HuH-7 (cell line): ENCODE data around the gene GYG2.
"Not testable (repeated sequence)": the region's sequence is repeated elsewhere in the genome, so short reads cannot be mapped to it uniquely, and the experiment has no call there.

Source experiments
- DNase-seq: peaks from one replicate; pipeline ENCODE4 v3.0.0; 2011; ENCODE audit warnings: low spot score

The GYG2 gene

GRCh38 chrX:2903366-2903765 is 74.6 kb downstream of the GYG2 start:
- no peak for DNase-seq

DNA sequence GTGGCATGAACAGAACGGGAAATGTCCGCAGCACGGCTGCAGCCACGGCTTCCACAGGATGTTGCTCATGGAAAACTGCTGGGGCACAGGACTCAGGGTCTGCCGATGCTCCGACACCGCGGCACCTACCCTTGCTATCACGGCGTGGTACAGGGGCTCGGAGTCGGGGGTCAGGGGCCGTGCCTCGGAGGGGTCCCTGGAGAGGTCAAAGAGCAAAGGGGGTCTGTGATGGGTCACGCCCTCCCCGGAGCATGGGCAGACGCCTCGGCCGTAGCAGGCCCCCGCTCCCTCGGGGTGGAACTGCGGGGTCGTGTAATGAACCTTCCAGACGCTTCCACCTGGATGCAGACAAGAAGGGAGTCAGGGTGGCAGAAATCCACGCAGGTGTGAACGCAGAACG is 78.6 kb downstream of the GYG2 start:
- no peak for DNase-seq

- no peak for DNase-seq
These were observed 79.5 kb downstream of the GYG2 start for GRCh38 chrX:2908125-2908685.

DNA sequence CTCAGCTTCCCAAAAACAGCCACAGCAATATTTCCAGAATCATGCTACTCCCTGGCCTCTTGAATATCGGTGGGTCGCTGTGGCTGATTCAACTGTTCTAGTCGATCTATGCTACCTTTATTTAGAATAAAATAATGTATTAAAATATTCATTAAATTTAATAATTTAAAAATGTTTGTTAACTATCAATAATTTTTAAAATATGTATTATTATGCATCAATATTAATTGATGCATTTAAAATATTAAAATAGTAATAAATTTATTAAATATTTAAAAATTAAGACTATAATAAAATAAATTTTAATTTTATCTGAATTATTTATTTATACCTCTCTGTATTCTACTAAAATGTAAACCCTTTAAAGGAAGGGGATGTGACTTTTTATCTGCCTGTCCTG is 81.4 kb downstream of the GYG2 start:
- no peak for DNase-seq

DNA sequence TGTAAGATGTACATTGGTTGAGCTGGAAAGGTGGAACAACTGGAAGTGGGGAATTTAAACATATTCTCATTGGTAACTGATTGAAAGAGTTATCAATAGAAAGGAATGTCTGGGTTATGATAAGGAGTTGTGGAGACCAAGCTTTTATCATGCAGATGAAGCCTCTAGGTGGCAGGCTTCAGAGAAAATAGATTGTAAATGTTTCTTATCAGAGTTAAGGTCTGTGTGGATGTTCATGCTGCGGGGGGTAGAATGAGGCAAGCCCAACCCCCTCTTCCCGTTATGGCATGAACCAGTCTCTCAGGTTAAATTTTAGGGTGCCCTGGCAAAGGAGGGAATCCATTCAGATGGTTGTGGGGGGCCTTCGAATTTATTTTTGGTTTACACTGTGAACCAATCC is 84.4 kb downstream of the GYG2 start:
- no peak for DNase-seq

DNA sequence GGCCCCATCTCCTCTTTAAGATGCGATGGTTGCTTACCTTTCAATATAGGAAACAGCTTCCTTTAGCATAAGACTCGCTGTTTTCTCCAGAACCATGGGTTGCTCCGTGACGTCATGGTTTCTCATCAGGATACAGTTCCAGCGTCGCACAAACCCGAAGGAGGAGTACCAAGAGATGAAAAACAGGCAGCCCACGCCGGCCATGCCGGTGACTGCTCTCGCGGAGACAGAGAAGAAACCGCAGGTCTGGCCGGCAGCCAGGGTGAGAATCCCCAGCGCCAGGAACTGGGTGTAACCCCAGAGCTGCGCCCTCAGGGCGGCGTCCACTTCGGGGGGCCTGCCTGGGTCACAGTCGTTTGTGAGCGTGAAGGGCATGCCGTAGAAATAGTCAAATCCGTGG is 89.0 kb downstream of the GYG2 start:
- DNase-seq: no peak

- DNase-seq: no peak
These were observed 92.5 kb downstream of the GYG2 start for GRCh38 chrX:2921193-2921592.

DNA sequence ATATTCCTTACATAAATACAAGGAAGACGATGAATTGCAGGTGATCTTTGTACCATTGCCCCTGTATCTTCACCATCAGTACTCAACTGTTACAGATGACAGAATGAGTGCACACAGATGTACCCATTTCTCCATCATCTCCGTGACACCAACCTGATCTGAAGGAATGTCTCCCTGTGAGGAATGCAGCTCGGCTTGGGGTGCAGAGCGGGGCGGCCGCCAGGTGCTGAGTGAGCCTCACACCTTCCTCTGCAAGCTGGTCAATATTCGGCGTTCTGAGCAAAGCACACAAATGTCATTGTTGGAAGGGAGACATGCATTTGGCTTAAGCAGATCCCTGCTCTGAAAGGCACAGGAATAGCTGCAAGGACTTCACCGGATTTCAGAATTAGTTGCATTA is 93.0 kb downstream of the GYG2 start:
- DNase-seq: no peak

GRCh38 chrX:2924151-2924550 is 95.4 kb downstream of the GYG2 start:
- no peak for DNase-seq

GRCh38 chrX:2926255-2926654 is 97.5 kb downstream of the GYG2 start:
- not testable (repeated sequence) for DNase-seq

DNA sequence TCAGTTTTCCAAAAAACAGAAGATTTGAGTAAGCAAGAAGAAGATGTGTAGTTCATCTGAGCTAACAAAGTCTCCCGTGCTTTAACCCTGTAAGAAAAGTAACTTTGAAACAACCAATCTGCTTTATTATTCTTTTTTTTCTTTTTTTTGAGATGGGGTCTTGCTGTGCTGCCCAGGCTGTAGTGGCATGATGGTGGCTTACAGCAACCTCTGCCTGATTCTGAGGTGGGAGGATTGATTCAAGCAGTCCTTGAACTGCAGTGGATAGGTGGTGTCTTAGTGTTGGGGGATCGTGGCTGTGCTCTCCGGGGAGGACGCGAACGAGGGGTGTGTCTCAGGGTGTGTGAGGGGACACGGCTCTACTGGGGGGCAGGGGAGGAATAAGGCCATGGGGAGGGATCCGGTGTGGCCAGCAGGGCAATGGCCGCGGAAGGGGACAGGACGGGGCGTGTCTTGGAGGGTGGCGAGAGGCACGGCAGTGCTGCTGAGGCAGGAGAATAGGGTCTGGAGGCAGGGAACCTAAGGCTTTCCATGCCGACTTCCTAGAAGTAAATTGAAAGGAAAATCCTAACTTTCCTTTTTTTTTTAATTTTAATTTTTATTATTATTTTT is 98.0 kb downstream of the GYG2 start:
- no peak for DNase-seq

GRCh38 chrX:2928191-2928582 is 99.5 kb downstream of the GYG2 start:
- peak; percentile 41 for DNase-seq

DNA sequence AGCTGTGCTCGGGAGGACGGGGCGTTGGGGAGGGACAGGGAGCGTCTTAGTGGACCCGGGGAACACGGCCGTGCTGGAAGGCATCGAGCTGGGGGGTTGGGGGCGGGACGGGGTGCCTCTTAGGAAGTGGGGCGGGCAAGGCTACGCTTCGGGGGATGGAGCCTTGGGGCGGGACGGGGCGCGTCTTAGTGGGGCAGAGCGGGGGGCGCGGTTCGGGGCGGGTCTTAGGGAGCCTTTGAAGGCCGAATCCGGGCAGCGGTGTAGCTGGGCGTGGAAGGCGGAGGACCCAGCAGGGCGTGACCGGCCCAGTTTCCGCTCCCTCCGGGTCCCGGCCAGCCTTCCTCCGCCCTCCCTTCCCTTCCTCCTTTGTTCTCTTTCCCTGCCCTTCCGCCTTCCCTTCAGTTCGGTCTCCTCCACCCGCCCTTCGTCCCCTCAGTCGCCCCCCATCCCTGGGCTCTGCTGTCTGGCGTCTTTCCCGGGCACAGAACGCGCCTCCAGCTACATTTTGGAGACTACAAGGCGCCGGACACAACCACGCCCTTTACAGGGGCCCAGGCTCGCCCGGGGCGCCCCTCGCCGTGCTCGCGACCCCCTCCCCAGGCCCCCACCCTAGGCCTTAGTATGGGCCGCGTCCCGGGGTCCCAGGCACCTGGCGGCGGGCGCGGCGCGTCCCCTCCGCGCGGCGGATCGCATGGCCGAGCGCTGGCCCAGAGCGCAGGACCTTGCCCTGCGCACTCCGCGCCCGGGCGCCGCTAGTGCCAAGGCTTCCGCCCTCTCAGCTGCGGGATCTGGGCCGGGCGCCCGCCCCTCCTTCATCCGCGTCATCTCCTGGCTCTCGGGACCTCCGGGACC is 100.1 kb downstream of the GYG2 start, which contains the start of gene ARSD:
Gene ARSD, minus strand, starts transcription at position 757 of the 852 bp plus-strand sequence. Its CDS starts 64 bp downstream, at position 693.
- peak; percentile 63 for DNase-seq

DNA sequence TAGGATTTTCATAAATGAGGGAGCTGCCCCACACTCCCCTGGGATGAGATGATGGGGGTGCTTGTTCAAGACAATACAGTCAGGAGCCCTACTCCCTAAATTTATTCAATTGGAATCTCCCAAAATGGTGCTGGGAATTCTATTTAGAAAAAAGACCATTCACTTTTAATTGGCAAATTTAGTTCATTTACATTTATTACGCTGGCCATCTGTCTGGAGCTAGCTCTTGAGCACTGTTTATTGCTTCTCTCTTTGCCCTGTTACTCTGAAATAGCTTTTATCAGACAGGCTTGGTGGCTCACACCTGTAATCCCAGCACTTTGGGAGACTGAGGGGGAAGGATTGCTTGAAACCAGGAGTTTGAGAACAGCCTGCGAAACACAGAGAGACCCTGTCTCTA is 102.4 kb downstream of the GYG2 start:
- no peak for DNase-seq

DNA sequence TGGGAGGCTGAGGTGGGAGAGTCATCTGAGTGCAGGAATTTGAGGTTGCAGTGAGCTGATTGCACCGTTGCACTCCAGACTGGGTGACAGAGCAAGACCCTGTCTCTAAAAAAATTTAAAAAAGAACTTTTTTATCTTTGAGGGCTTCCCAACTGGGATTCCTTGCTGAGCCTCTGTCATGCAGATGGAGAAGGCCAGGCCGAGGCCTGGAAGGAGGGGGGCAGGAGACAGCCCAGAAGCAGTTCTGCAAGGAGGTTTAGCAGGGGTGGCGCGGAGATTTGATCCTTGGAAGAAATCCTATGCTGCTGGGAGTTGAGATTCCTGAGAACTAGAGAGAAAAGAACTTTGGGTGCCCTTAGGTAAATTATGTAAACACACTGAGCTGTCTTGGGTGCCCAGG is 102.9 kb downstream of the GYG2 start:
- DNase-seq: no peak
